ENCODE measurements around the gene PWWP2B.

Gene PWWP2B

GRCh38 chr10:132364594-132364970, 32.4 kb upstream of the PWWP2B start:
- Histone ChIP-seq H3K27me3 (ENCODE audit: insufficient read depth, low read depth) (peaks cover 30% of the 10 kb centered on the region; the same call in 1 of the 2 replicates), H3K79me2 (ENCODE audit: insufficient read depth, low read depth) (no peaks in the 10 kb centered on the region), H3K4me2 (no peak overlapping the region), H3K27ac (no peak overlapping the region), H2AFZ (ENCODE audit: low read depth) (no peak overlapping the region), H3K9ac (no peak overlapping the region), H3K36me3 (ENCODE audit: insufficient read depth) (no peaks in the 10 kb centered on the region), H4K20me1 (ENCODE audit: insufficient read depth) (no peaks in the 10 kb centered on the region), H3K4me1 (ENCODE audit: low read depth, poor library complexity, severe bottlenecking) (no peaks in the 10 kb centered on the region), H3K4me3 (IDR thresholded peaks at IDR 0.05; ENCODE audit: insufficient read depth, low read depth, low read length) (no peak overlapping the region)
- no peak for TF ChIP-seq CTCF (conservative IDR thresholded peaks at IDR 0.05; ENCODE audit: low read depth, low read length)

GRCh38 chr10:132365102-132365501, 31.9 kb upstream of the PWWP2B start:
- H3K27ac ChIP-seq, result no peak overlapping the region
- H2AFZ ChIP-seq (ENCODE audit: low read depth), result no peak overlapping the region
- TF ChIP-seq CTCF (conservative IDR thresholded peaks at IDR 0.05; ENCODE audit: low read depth, low read length), result no peak
- no peaks in the 10 kb centered on the region for H3K79me2 ChIP-seq (ENCODE audit: insufficient read depth, low read depth)
- H3K4me1 ChIP-seq (ENCODE audit: low read depth, poor library complexity, severe bottlenecking), result no peaks in the 10 kb centered on the region
- H3K27me3 ChIP-seq (ENCODE audit: insufficient read depth, low read depth), result peaks cover 30% of the 10 kb centered on the region; the same call in 1 of the 2 replicates
- H3K9ac ChIP-seq, result no peak overlapping the region
- no peaks in the 10 kb centered on the region for H4K20me1 ChIP-seq (ENCODE audit: insufficient read depth)
- no peak overlapping the region for H3K4me3 ChIP-seq (IDR thresholded peaks at IDR 0.05; ENCODE audit: insufficient read depth, low read depth, low read length)
- H3K4me2 ChIP-seq, result no peak overlapping the region
- no peaks in the 10 kb centered on the region for H3K36me3 ChIP-seq (ENCODE audit: insufficient read depth)

GRCh38 chr10:132366006-132366405, 31.0 kb upstream of the PWWP2B start:
- peaks cover 38% of the 10 kb centered on the region; the same call in 1 of the 2 replicates for H3K27me3 ChIP-seq (ENCODE audit: insufficient read depth, low read depth)
- no peaks in the 10 kb centered on the region for H4K20me1 ChIP-seq (ENCODE audit: insufficient read depth)
- H3K9ac ChIP-seq, result no peak overlapping the region
- H3K79me2 ChIP-seq (ENCODE audit: insufficient read depth, low read depth), result no peaks in the 10 kb centered on the region
- H3K27ac ChIP-seq, result no peak overlapping the region
- no peak overlapping the region for H2AFZ ChIP-seq (ENCODE audit: low read depth)
- no peak for TF ChIP-seq CTCF (conservative IDR thresholded peaks at IDR 0.05; ENCODE audit: low read depth, low read length)
- H3K4me2 ChIP-seq, result no peak overlapping the region
- H3K4me1 ChIP-seq (ENCODE audit: low read depth, poor library complexity, severe bottlenecking), result no peaks in the 10 kb centered on the region
- no peak overlapping the region for H3K4me3 ChIP-seq (IDR thresholded peaks at IDR 0.05; ENCODE audit: insufficient read depth, low read depth, low read length)
- H3K36me3 ChIP-seq (ENCODE audit: insufficient read depth), result no peaks in the 10 kb centered on the region

GRCh38 chr10:132366499-132366898, 30.5 kb upstream of the PWWP2B start:
- H3K36me3 ChIP-seq (ENCODE audit: insufficient read depth), result no peaks in the 10 kb centered on the region
- TF ChIP-seq CTCF (conservative IDR thresholded peaks at IDR 0.05; ENCODE audit: low read depth, low read length), result no peak
- no peak overlapping the region for H3K27ac ChIP-seq
- no peak overlapping the region for H2AFZ ChIP-seq (ENCODE audit: low read depth)
- no peak overlapping the region for H3K4me2 ChIP-seq
- H3K27me3 ChIP-seq (ENCODE audit: insufficient read depth, low read depth), result peaks cover 43% of the 10 kb centered on the region; the same call in 1 of the 2 replicates
- no peak overlapping the region for H3K9ac ChIP-seq
- H3K4me3 ChIP-seq (IDR thresholded peaks at IDR 0.05; ENCODE audit: insufficient read depth, low read depth, low read length), result no peak overlapping the region
- no peaks in the 10 kb centered on the region for H3K4me1 ChIP-seq (ENCODE audit: low read depth, poor library complexity, severe bottlenecking)
- H4K20me1 ChIP-seq (ENCODE audit: insufficient read depth), result no peaks in the 10 kb centered on the region
- no peaks in the 10 kb centered on the region for H3K79me2 ChIP-seq (ENCODE audit: insufficient read depth, low read depth)
